HUDEP-2 (cell line): ENCODE data around the gene GAK.
"Not testable (repeated sequence)": the region's sequence is repeated elsewhere in the genome, so short reads cannot be mapped to it uniquely, and the experiment has no call there.

Source experiments
- DNase-seq, 76 experiments: peaks; one replicate each; lab custom pipeline; 2025; ENCODE audit not compliant: unreplicated experiment in 76 of 76; lab: John Stamatoyannopoulos, UW

GAK gene

GRCh38 chr4:822361-823175, 109.5 kb downstream of the GAK start:
- no peak for DNase-seq

- DNase-seq = no peak
Measured at GRCh38 chr4:821631-822030, 110.5 kb downstream of the GAK start.

- no peak for DNase-seq
Measured at GRCh38 chr4:821181-821591, 110.9 kb downstream of the GAK start.

GRCh38 chr4:820230-821172, 111.6 kb downstream of the GAK start:
- DNase-seq = no peak

- DNase-seq = no peak
Measured at GRCh38 chr4:819401-820229, 112.5 kb downstream of the GAK start.

- DNase-seq = no peak
Measured at GRCh38 chr4:818106-818921, 113.8 kb downstream of the GAK start.

GRCh38 chr4:815464-816146, 116.5 kb downstream of the GAK start:
- no peak for DNase-seq

GRCh38 chr4:814312-814850, 117.7 kb downstream of the GAK start:
- no peak for DNase-seq

GRCh38 chr4:813900-814299, 118.2 kb downstream of the GAK start:
- no peak for DNase-seq

GRCh38 chr4:808860-809570, 123.1 kb downstream of the GAK start:
- DNase-seq = no peak

- DNase-seq = no peak
Measured at GRCh38 chr4:807792-808191, 124.3 kb downstream of the GAK start.

GRCh38 chr4:806979-807378, 125.1 kb downstream of the GAK start:
- not testable (repeated sequence) for DNase-seq

- no peak for DNase-seq
Measured at GRCh38 chr4:804804-805203, 127.3 kb downstream of the GAK start.

GRCh38 chr4:803884-804283, 128.2 kb downstream of the GAK start:
- DNase-seq = no peak

GRCh38 chr4:801436-802124, 130.5 kb downstream of the GAK start:
- no peak for DNase-seq
